CD4-positive, alpha-beta T cell (primary cell): Measurements from ENCODE around the gene CASP10. TPM values are rescaled to one million over a fixed set of nuclear protein-coding genes. Genes with fewer than 3 reads are reported as not detected.

Experiments used
- ATAC-seq: fragments of 200-7000 bp; cut with Tn5 transposase; one replicate; pipeline ENCODE4 v1.10.0; 2022; ENCODE audit warnings: mild to moderate bottlenecking; ENCODE audit not compliant: poor library complexity
- CTCF ChIA-PET: fragments of 350-600 bp; sonication (Branson Sonifier 250); formaldehyde crosslinking; loops from one replicate; lab custom pipeline; 2021; ENCODE audit warnings: antibody characterized with exemption, inconsistent platforms; lab: Charles Lee
- POLR2A ChIA-PET: fragments of 350-600 bp; sonication (Branson Sonifier 250); formaldehyde crosslinking; loops from one replicate; lab custom pipeline; 2021; ENCODE audit warnings: antibody characterized with exemption, inconsistent platforms; lab: Charles Lee
- DNase-seq, 14 experiments: peaks; one replicate each; pipeline ENCODE4 v3.0.0-alpha.2; 2013 to 2020; ENCODE audit warnings: mixed read lengths in 2 of 14
- H3K27ac ChIP-seq, 2 donors: one replicate each; pipeline versions ENCODE4 v1.5.1 to v1.7.0; 2013; ENCODE audit warnings: low read length in 2 of 2, low read depth in 1 of 2, mild to moderate bottlenecking in 1 of 2
- H3K27me3 ChIP-seq, 2 experiments: 1 replicate in 1 of 2; 2 replicates in 1 of 2; pipeline versions ENCODE4 v1.6.1 to v1.7.0; 2013; ENCODE audit warnings: low read length in 2 of 2, control low read depth in 1 of 2, mild to moderate bottlenecking in 1 of 2, moderate library complexity in 1 of 2; ENCODE audit not compliant: insufficient read depth in 2 of 2, control insufficient read depth in 1 of 2
- H3K36me3 ChIP-seq: one replicate; pipeline ENCODE4 v1.6.1; 2013; ENCODE audit warnings: low read length, control low read depth; ENCODE audit not compliant: insufficient read depth
- H3K4me1 ChIP-seq: one replicate; pipeline ENCODE4 v1.6.1; 2013; ENCODE audit warnings: low read length, control low read depth; ENCODE audit not compliant: insufficient read depth
- H3K4me3 ChIP-seq: one replicate; pipeline ENCODE4 v1.5.1; 2013; ENCODE audit warnings: mild to moderate bottlenecking, low read length, moderate library complexity
- H3K9me3 ChIP-seq, 2 experiments: 1 replicate in 1 of 2; 2 replicates in 1 of 2; pipeline versions ENCODE4 v1.6.1 to v1.7.0; 2013; ENCODE audit warnings: low read length in 2 of 2, mild to moderate bottlenecking in 2 of 2, control low read depth in 1 of 2, moderate library complexity in 1 of 2; ENCODE audit not compliant: control insufficient read depth in 1 of 2, insufficient read depth in 1 of 2
- H3K27ac Mint-ChIP-seq: one replicate; pipeline ENCODE4 v1.8.0; 2020; ENCODE audit warnings: mixed read lengths
- H3K27me3 Mint-ChIP-seq: one replicate; pipeline ENCODE4 v1.8.0; 2021; ENCODE audit warnings: mixed read lengths
- H3K36me3 Mint-ChIP-seq: one replicate; pipeline ENCODE4 v1.8.0; 2021; ENCODE audit warnings: low read depth, mixed read lengths
- H3K4me1 Mint-ChIP-seq: one replicate; pipeline ENCODE4 v1.8.0; 2021; ENCODE audit warnings: low read depth, mixed read lengths
- H3K4me3 Mint-ChIP-seq: one replicate; pipeline ENCODE4 v1.8.0; 2020; ENCODE audit warnings: mild to moderate bottlenecking, mixed read lengths
- H3K9me3 Mint-ChIP-seq: one replicate; pipeline ENCODE4 v1.8.0; 2020; ENCODE audit warnings: mixed read lengths
- CTCF ChIP-seq: fragments of 200-600 bp; IDR thresholded peaks from one replicate; pipeline ENCODE4 v1.8.0; 2022; ENCODE audit warnings: antibody characterized with exemption, mild to moderate bottlenecking
- intact Hi-C, 2 experiments: fragments of 100-400 bp; cut with DNase I in 1 of 2; cut with micrococcal nuclease in 1 of 2; formaldehyde crosslinking; loops; one replicate each; pipeline versions ENCODE4 v1.15.1 to v1.9.0; 2023 to 2025; cut with DNase I, micrococcal nuclease
- total RNA-seq, 174 experiments: library from RNA in 2 of 174; stranded (reverse) in 2 of 174; gene quantifications; one replicate each; pipeline ENCODE4 v1.2.3 and lab custom pipeline; 2021 to 2026

CASP10 gene
- total RNA-seq, 2 experiments from 2014 or later, result 12.6 to 13.7 TPM

DNA sequence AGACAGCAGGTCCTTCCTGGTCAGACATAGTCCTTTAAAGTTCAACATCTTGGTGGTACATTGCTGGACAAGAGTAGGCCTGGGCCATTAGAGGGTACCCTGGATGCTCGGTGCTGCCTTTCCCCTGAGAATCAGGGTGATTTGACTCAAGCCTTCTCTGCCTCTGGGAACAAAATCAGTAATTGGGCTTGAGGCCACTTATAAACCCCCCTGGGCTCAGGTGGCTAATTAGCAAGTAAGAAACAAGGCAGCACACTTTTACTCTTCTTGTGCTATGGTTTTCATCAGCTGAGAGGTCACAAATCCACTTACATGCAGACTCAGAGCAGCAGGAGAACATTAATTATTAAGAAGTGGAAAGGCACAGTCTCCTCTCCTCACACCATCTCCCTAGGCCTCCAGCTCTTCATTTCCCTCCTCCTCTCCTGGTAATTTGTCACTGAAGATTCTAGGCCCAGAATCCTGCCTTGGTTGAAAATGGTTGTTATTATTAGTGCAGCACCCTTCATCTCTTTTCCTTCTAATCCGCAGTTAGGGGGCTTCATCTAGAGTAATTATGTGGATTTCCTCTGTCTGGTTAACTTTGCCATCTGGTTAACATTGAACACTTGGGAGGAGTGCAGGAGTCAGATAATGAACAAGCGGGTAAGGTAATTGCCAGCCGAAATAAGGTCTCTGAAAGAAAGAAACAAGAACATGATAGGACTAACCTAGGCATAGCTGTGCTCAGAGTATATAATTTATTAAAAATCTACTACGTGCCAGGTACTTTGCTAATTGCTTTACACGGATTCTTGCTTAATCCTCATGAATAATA lies 29.7 kb upstream of the CASP10 start:
- H3K4me3 ChIP-seq, result no peak overlapping the region
- H3K27ac ChIP-seq, result no peak overlapping the region
- H3K4me3 Mint-ChIP-seq, result no peak overlapping the region
- no peaks in the 10 kb centered on the region for H3K27me3 Mint-ChIP-seq
- DNase-seq, result no peak
- no peak for ATAC-seq
- H3K4me1 Mint-ChIP-seq, result peaks cover 39% of the 10 kb centered on the region
- no peaks in the 10 kb centered on the region for H3K9me3 ChIP-seq
- intact Hi-C loops, result no loop called here
- CTCF ChIA-PET, result interaction anchor here (0.5 to 3.0 kb wide), 3 partner anchors 79 to 277 kb away, joined by 5 to 10 read pairs (median 5); no protein-coding TSS in a partner anchor
- H3K27ac Mint-ChIP-seq, result peak overlapping the region; percentile 71
- H3K36me3 ChIP-seq, result peaks cover 95% of the 10 kb centered on the region
- H3K9me3 Mint-ChIP-seq, result no peaks in the 10 kb centered on the region
- no peak for TF ChIP-seq CTCF
- POLR2A ChIA-PET, result interaction anchor here (0.6 to 2.3 kb wide), 4 partner anchors 9 to 189 kb away, joined by 3 to 7 read pairs (median 3); partner anchors contain the start of gene ORC2
- H3K27me3 ChIP-seq, result no peaks in the 10 kb centered on the region
- H3K4me1 ChIP-seq, result peaks cover 31% of the 10 kb centered on the region
- H3K36me3 Mint-ChIP-seq, result peaks cover 89% of the 10 kb centered on the region

DNA sequence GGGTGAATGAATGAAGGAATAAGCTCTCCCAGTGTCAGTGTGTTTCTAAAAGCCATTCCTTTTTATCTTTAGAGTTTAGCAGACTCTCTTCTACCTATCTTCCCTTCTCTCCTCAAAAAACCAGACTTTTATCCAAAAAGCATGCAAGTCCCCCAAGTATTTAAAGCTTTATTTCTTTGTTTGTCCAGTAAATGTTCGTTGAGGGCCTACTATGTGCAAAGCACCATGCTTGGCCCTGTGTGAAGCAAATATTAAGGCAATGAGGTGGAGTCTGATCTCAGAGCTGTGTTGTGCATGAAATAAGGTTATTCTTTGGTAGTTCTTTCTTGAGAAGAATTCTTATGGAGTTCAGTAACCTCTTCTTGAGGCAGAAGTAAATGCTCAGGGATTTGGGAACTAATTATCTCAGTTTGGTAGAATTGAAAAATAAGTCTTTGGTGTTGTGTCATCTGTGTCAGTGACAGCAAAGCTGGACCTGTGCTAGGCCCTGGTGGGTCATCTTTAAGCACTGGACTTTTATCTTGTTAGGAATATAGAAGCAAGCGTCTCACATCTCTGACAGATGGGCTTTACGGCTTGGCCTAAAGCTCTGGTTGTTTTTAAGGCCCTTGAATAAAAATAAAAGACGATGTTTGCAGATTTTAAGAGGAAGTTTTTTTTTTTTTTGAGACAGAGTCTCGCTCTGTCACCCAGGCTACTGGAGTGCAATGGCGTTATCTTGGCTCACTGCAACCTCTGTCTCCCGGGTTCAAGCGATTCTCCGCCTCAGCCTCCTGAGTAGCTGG lies 28.1 kb upstream of the CASP10 start:
- no peak for ATAC-seq
- intact Hi-C loops, result loop anchor here (5.0 kb wide), 1 partner anchor 253 kb away; no protein-coding TSS in a partner anchor
- Mint-ChIP-seq H3K4me3 (no peak overlapping the region), H3K9me3 (no peaks in the 10 kb centered on the region), H3K36me3 (peaks cover 80% of the 10 kb centered on the region), H3K27me3 (no peaks in the 10 kb centered on the region), H3K4me1 (peaks cover 31% of the 10 kb centered on the region), H3K27ac (peak overlapping the region; percentile 17)
- ChIA-PET POLR2A (interaction anchor here (0.6 to 2.3 kb wide), 4 partner anchors 32 to 291 kb away, joined by 3 to 7 read pairs (median 4); partner anchors contain the start of genes CLK1 and ORC2), CTCF (interaction anchor here (1.0 to 3.0 kb wide), 3 partner anchors 38 to 86 kb away, joined by 3 to 10 read pairs (median 5); no protein-coding TSS in a partner anchor)
- no peaks in the 10 kb centered on the region for H3K27me3 ChIP-seq
- no peak overlapping the region for H3K27ac ChIP-seq
- TF ChIP-seq CTCF, result no peak
- peaks cover 93% of the 10 kb centered on the region for H3K36me3 ChIP-seq
- no peak for DNase-seq
- no peaks in the 10 kb centered on the region for H3K9me3 ChIP-seq
- no peak overlapping the region for H3K4me3 ChIP-seq
- peaks cover 32% of the 10 kb centered on the region for H3K4me1 ChIP-seq

- TF ChIP-seq CTCF, result no peak
- DNase-seq (no peak), ATAC-seq (no peak)
- Histone ChIP-seq H3K36me3 (peaks cover 95% of the 10 kb centered on the region), H3K4me3 (no peak overlapping the region), H3K4me1 (peaks cover 22% of the 10 kb centered on the region), H3K9me3 (no peaks in the 10 kb centered on the region), H3K27me3 (no peaks in the 10 kb centered on the region), H3K27ac (no peak overlapping the region)
- ChIA-PET CTCF (interaction anchor here (0.6 kb wide), 1 partner anchor 1242 kb away, joined by 3 read pairs; no protein-coding TSS in a partner anchor), POLR2A (no interaction called here)
- intact Hi-C loops, result loop anchor here (5.0 kb wide), 1 partner anchor 254 kb away; no protein-coding TSS in a partner anchor
- Mint-ChIP-seq H3K36me3 (peaks cover 82% of the 10 kb centered on the region), H3K27ac (peak overlapping the region; percentile 20), H3K27me3 (no peaks in the 10 kb centered on the region), H3K4me1 (peaks cover 23% of the 10 kb centered on the region), H3K4me3 (no peak overlapping the region), H3K9me3 (no peaks in the 10 kb centered on the region)
These were observed 26.9 kb upstream of the CASP10 start for GRCh38 chr2:201156036-201156435.
